SU-DHL-6 (cell line): ENCODE results near the gene GTF2IRD1.
"Not testable (repeated sequence)": the region's sequence is repeated elsewhere in the genome, so short reads cannot be mapped to it uniquely, and the experiment has no call there.

Source experiments
- H2AFZ ChIP-seq: fragments of 200-600 bp; sonication (generic); 2 replicates; pipeline ENCODE4 v1.6.1; 2014; ENCODE audit warnings: low read depth, mild to moderate bottlenecking, moderate library complexity, mixed read lengths, antibody characterized with exemption, low read length; ENCODE audit not compliant: severe bottlenecking
- H3F3A ChIP-seq: fragments of 200-600 bp; shearing (Covaris generic); 2 replicates; pipeline ENCODE4 v1.6.0; 2016; ENCODE audit warnings: antibody characterized with exemption, mild to moderate bottlenecking; ENCODE audit not compliant: insufficient read depth
- H3K27ac ChIP-seq: fragments of 200-600 bp; sonication (generic); 2 replicates; pipeline ENCODE4 v1.5.1; 2016; ENCODE audit warnings: low read depth, mild to moderate bottlenecking, low read length, moderate library complexity, mixed read lengths
- H3K27me3 ChIP-seq: fragments of 200-600 bp; sonication (generic), shearing (Covaris generic); 2 replicates; pipeline ENCODE4 v1.6.0; 2014; ENCODE audit warnings: mild to moderate bottlenecking, low read length
- H3K36me3 ChIP-seq: fragments of 200-600 bp; sonication (generic); 2 replicates; pipeline ENCODE4 v1.6.1; 2014; ENCODE audit warnings: mild to moderate bottlenecking, low read length, mixed read lengths
- H3K4me2 ChIP-seq: fragments of 300-600, 200-600 bp; shearing (Covaris generic), sonication (generic); 2 replicates; pipeline ENCODE4 v1.6.0; 2014; ENCODE audit warnings: low read length, low read depth, mild to moderate bottlenecking; ENCODE audit not compliant: poor library complexity, severe bottlenecking
- H3K4me3 ChIP-seq: fragments of 200-600 bp; sonication (generic); 2 replicates; pipeline ENCODE4 v1.5.1; 2014; ENCODE audit warnings: antibody characterized with exemption, low read length, mild to moderate bottlenecking, mixed read lengths; ENCODE audit not compliant: insufficient read depth, poor library complexity, severe bottlenecking
- H3K79me2 ChIP-seq: fragments of 200-600 bp; sonication (generic); 2 replicates; pipeline ENCODE4 v1.6.1; 2014; ENCODE audit warnings: mild to moderate bottlenecking, low read length, moderate library complexity; ENCODE audit not compliant: insufficient read depth
- H3K9ac ChIP-seq: fragments of 200-600 bp; sonication (generic); 2 replicates; pipeline ENCODE4 v1.7.0; 2014; ENCODE audit warnings: mild to moderate bottlenecking, low read length
- H3K9me2 ChIP-seq: fragments of 200-600 bp; sonication (generic); replicated peaks from 2 replicates; pipeline ENCODE4 v1.6.1; 2014; ENCODE audit warnings: low read length; ENCODE audit not compliant: insufficient read depth
- H3K9me3 ChIP-seq: fragments of 200-600 bp; sonication (generic); 2 replicates; pipeline ENCODE4 v1.6.1; 2014; ENCODE audit warnings: low read length, mixed read lengths; ENCODE audit not compliant: insufficient read depth
- H4K20me1 ChIP-seq: fragments of 200-600 bp; sonication (generic); 2 replicates; pipeline ENCODE4 v1.6.1; 2014; ENCODE audit warnings: low read depth, mild to moderate bottlenecking, antibody characterized with exemption, low read length, moderate library complexity, mixed read lengths
- EZH2phosphoT487 ChIP-seq: fragments of 200-600 bp; sonication (generic), shearing (Covaris generic); conservative IDR thresholded peaks from 2 replicates; pipeline ENCODE4 v1.6.1; 2018; ENCODE audit warnings: mild to moderate bottlenecking, antibody characterized with exemption, low read length, moderate library complexity, mixed read lengths
- TF ChIP-seq, protein P1 (sequence below): fragments of 200-600 bp; sonication (generic); IDR thresholded peaks from one replicate; pipeline ENCODE4 v1.5.1; 2017; ENCODE audit warnings: antibody characterized with exemption, mild to moderate bottlenecking, low read length, moderate library complexity; ENCODE audit not compliant: insufficient read depth, poor library complexity, severe bottlenecking

Gene GTF2IRD1

DNA sequence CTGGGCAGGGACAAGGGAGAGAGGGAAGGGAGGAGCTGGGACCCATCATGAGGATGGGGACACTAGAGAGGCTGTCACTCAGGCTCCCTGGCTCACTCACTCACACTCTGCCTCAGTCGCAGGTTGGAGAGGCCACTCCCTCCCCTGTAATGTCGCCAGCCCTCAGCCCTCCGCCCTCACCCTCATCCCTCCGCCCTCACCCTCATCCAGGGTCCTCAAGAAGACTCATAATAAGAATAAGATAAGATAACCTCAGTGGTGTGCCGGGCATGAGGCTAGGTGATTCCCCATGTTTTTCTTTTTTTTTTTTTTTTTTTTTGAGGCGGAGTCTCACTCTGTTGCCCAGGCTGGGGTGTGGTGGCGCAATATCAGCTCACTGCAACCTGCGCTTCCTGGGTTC, 92.2 kb downstream of the GTF2IRD1 start:
- H4K20me1 ChIP-seq, result no peaks in the 10 kb centered on the region

DNA sequence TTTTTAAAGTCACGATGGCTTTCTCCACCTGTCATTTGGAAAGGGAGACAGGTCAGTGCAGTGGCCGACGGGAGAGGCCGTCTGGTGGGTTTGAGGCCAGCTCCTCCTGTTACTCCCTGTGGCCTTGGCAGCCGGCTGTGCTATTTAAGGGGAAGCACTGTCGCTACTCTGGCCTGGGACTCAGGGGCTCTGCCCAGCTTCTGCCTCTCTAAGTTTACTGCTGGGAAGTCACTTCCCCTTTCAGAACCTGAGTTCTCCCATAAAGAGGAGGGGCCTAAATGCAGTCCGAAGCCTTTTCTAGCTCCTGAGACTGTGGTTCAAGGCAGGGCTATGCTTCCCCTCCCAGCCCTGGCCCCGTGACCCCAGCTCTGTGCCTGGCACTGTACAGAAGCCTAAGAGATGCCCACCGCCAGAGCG, 99.9 kb downstream of the GTF2IRD1 start:
- H3K4me2 ChIP-seq, H3K27ac ChIP-seq, H3K9ac ChIP-seq, H4K20me1 ChIP-seq, H3F3A ChIP-seq, H3K4me3 ChIP-seq, H3K9me2 ChIP-seq, H3K27me3 ChIP-seq, H3K36me3 ChIP-seq, H2AFZ ChIP-seq, H3K9me3 ChIP-seq, H3K79me2 ChIP-seq: not testable (repeated sequence)

More for the DNA sequence above, 92.2 kb downstream of the GTF2IRD1 start:
- Histone ChIP-seq H3K9me2 (no peaks in the 10 kb centered on the region), H2AFZ (no peak overlapping the region), H3K36me3 (no peaks in the 10 kb centered on the region), H3K79me2 (no peaks in the 10 kb centered on the region), H3F3A (no peaks in the 10 kb centered on the region), H3K27ac (no peak overlapping the region), H3K9me3 (no peaks in the 10 kb centered on the region), H3K4me3 (no peak overlapping the region), H3K4me2 (no peak overlapping the region), H3K9ac (no peak overlapping the region), H3K27me3 (no peaks in the 10 kb centered on the region)
- TF ChIP-seq EZH2phosphoT487, result no peak
- TF ChIP-seq, protein P1, sequence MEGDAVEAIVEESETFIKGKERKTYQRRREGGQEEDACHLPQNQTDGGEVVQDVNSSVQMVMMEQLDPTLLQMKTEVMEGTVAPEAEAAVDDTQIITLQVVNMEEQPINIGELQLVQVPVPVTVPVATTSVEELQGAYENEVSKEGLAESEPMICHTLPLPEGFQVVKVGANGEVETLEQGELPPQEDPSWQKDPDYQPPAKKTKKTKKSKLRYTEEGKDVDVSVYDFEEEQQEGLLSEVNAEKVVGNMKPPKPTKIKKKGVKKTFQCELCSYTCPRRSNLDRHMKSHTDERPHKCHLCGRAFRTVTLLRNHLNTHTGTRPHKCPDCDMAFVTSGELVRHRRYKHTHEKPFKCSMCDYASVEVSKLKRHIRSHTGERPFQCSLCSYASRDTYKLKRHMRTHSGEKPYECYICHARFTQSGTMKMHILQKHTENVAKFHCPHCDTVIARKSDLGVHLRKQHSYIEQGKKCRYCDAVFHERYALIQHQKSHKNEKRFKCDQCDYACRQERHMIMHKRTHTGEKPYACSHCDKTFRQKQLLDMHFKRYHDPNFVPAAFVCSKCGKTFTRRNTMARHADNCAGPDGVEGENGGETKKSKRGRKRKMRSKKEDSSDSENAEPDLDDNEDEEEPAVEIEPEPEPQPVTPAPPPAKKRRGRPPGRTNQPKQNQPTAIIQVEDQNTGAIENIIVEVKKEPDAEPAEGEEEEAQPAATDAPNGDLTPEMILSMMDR, result no peak

DNA sequence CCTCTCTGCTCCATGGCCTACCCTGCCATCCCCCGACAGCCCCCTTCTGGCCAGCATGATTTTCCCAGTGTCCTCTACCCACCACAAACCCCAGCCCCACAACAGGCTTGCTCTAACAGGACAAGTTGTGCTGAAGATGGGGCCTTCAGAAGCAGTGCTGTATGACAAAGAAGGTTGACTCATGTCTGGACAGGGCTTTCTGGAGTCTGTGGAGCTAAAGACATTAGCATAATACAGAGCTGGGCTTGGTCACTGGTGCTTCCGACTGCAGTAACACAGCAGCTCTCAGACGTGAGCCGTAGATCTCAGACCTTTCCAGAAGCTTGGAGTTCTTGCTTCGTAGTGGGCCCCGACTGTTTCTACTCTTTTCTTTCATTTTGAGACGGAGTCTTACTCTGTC, 100.5 kb downstream of the GTF2IRD1 start:
- no peaks in the 10 kb centered on the region for H3K36me3 ChIP-seq
- H3K4me3 ChIP-seq, result no peak overlapping the region
- no peaks in the 10 kb centered on the region for H3K9me2 ChIP-seq
- H3K9ac ChIP-seq, result no peak overlapping the region
- H3F3A ChIP-seq, result no peaks in the 10 kb centered on the region
- TF ChIP-seq, protein P1, result no peak
- TF ChIP-seq EZH2phosphoT487, result no peak
- H3K9me3 ChIP-seq, result no peaks in the 10 kb centered on the region
- no peak overlapping the region for H3K27ac ChIP-seq
- H2AFZ ChIP-seq, result no peak overlapping the region
- H3K4me2 ChIP-seq, result no peak overlapping the region
- H3K79me2 ChIP-seq, result no peaks in the 10 kb centered on the region
- no peaks in the 10 kb centered on the region for H3K27me3 ChIP-seq
- H4K20me1 ChIP-seq, result no peaks in the 10 kb centered on the region

DNA sequence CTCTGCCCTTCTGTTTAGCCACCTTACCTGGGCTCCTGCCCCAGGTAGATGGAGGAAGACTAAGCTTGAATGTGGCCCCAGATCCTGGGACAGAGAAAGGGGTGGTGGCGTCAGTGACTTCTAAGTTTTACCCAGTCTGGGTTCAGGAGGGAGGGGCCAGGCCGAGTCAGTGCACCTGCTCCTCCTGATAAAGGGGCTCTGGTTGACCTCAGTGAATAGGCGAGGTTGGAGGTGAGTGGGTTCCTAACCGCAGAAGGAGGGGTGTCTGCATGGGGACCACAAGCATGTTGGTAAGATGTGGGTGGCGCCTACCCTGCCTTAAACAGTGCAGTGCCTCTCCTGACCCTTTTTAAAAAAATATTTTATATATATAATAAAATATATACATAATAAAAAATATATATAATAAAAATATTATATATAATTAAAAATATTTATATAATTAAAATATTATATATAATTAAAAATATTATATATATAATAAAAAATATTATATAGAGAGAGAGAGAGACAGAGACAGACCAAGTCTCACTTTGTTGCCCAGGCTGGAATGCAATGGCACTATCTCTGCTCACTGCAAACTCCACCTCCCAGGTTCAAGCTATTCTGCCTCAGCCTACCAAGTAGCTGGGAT, 106.5 kb downstream of the GTF2IRD1 start:
- Histone ChIP-seq H3K9me3 (no peaks in the 10 kb centered on the region), H3K4me3 (no peak overlapping the region), H3K4me2 (no peak overlapping the region), H3K9ac (no peak overlapping the region), H4K20me1 (no peaks in the 10 kb centered on the region), H3K9me2 (no peaks in the 10 kb centered on the region), H3K79me2 (no peaks in the 10 kb centered on the region), H2AFZ (no peak overlapping the region), H3K36me3 (no peaks in the 10 kb centered on the region), H3F3A (no peaks in the 10 kb centered on the region), H3K27ac (no peak overlapping the region), H3K27me3 (no peaks in the 10 kb centered on the region)
- TF ChIP-seq, protein P1, result no peak
- no peak for TF ChIP-seq EZH2phosphoT487
